K562 (cell line): ENCODE measurements around the gene DISC1. TPM values are rescaled to one million over a fixed set of nuclear protein-coding genes. Genes with fewer than 3 reads are reported as not detected.

Source experiments
- ATAC-seq: fragments of 200-7000 bp; cut with Tn5 transposase; 3 replicates; pipeline ENCODE4 v1.9.1; 2020; ENCODE audit warnings: moderate library complexity
- BruUV-seq: library from RNA; stranded (reverse); fragments of 400-500 nt; replicated peaks from 2 replicates; lab custom pipeline; 2021; lab: Mats Ljungman, UMichigan
- CTCF ChIA-PET: fragments of 300-600 bp; formaldehyde crosslinking; extraction: SDS; loops from one replicate; lab custom pipeline; 2021; ENCODE audit warnings: low intra/inter-chr PET ratio; lab: Yijun Ruan, JAX
- POLR2A ChIA-PET: fragments of 300-600, 350-650 bp; sonication (Branson Sonifier 250); formaldehyde crosslinking; extraction: SDS; loops from one replicate; lab custom pipeline; 2021; ENCODE audit warnings: antibody characterized with exemption, inconsistent platforms; lab: Yijun Ruan, JAX
- DNase-seq, 4 experiments: peaks; one replicate each; pipeline versions ENCODE4 v3.0.0 to v3.0.0-alpha.2; 2011 to 2018; ENCODE audit warnings: low spot score in 3 of 4, mixed read lengths in 3 of 4; ENCODE audit errors: extremely low read depth in 1 of 4
- FAIRE-seq: peaks from 2 replicates; lab custom pipeline; 2011; peaks lifted over from hg19 to GRCh38; lab: Jason Lieb, UNC
- H2AFZ ChIP-seq: 2 replicates; pipeline ENCODE4 v1.6.0; 2011; ENCODE audit warnings: low read depth, low read length, control low read depth, inconsistent platforms
- H3K27ac ChIP-seq: fragments of 200-600 bp; 3 replicates; pipeline ENCODE4 v1.8.0; 2011; ENCODE audit warnings: low read depth, mild to moderate bottlenecking, control low read depth, inconsistent platforms, low read length, moderate library complexity, mixed read lengths; ENCODE audit errors: extremely low read depth
- H3K27me3 ChIP-seq, 2 experiments: fragments of 300-600 bp in 1 of 2; 2 replicates in 1 of 2; 3 replicates in 1 of 2; pipeline versions ENCODE4 v1.6.0 to v1.8.0; 2011; ENCODE audit warnings: inconsistent platforms in 2 of 2, low read length in 2 of 2, mild to moderate bottlenecking in 1 of 2, mixed read lengths in 1 of 2, moderate library complexity in 1 of 2; ENCODE audit not compliant: control insufficient read depth in 2 of 2, insufficient read depth in 2 of 2
- H3K36me3 ChIP-seq: fragments of 300-600 bp; 3 replicates; pipeline ENCODE4 v1.8.0; 2011; ENCODE audit warnings: mild to moderate bottlenecking, low read length, inconsistent platforms; ENCODE audit not compliant: control insufficient read depth, insufficient read depth
- H3K4me1 ChIP-seq, 2 experiments: fragments of 200-600 bp in 1 of 2; replicated peaks in 1 of 2; 2 replicates in 1 of 2; 3 replicates in 1 of 2; pipeline versions ENCODE4 v1.5.1 to v1.8.0; 2011; ENCODE audit warnings: inconsistent platforms in 2 of 2, low read length in 2 of 2, mild to moderate bottlenecking in 1 of 2, mixed read lengths in 1 of 2, moderate library complexity in 1 of 2; ENCODE audit not compliant: control insufficient read depth in 2 of 2, insufficient read depth in 2 of 2
- H3K4me2 ChIP-seq: 2 replicates; pipeline ENCODE4 v1.6.1; 2011; ENCODE audit warnings: low read length, control low read depth, inconsistent platforms, mixed read lengths; ENCODE audit not compliant: insufficient read depth
- H3K4me3 ChIP-seq: fragments of 200-600 bp; sonication (generic), shearing (Covaris generic); 2 replicates; pipeline ENCODE4 v1.5.1; 2016; ENCODE audit warnings: control low read depth, inconsistent platforms
- H3K79me2 ChIP-seq: fragments of 200-600 bp; 3 replicates; pipeline ENCODE4 v1.8.0; 2011; ENCODE audit warnings: low read length, inconsistent platforms; ENCODE audit not compliant: control insufficient read depth, insufficient read depth
- H3K9ac ChIP-seq, 2 experiments: 2 replicates each; pipeline versions ENCODE4 v1.6.0 to v1.6.1; 2011; ENCODE audit warnings: low read depth in 2 of 2, low read length in 2 of 2, control low read depth in 1 of 2, inconsistent platforms in 1 of 2, mild to moderate bottlenecking in 1 of 2, mixed read lengths in 1 of 2; ENCODE audit not compliant: insufficient read depth in 1 of 2
- H3K9me1 ChIP-seq: one replicate; pipeline ENCODE4 v1.6.0; 2011; ENCODE audit warnings: inconsistent platforms, mild to moderate bottlenecking, low read length, moderate library complexity; ENCODE audit not compliant: control insufficient read depth, insufficient read depth
- H3K9me3 ChIP-seq: replicated peaks from 2 replicates; pipeline ENCODE4 v1.5.1; 2011; ENCODE audit warnings: low read depth, low read length, inconsistent platforms; ENCODE audit not compliant: control insufficient read depth, insufficient read depth
- H4K20me1 ChIP-seq: replicated peaks from 2 replicates; pipeline ENCODE4 v1.6.1; 2011; ENCODE audit warnings: low read length, inconsistent platforms, mixed read lengths; ENCODE audit not compliant: control insufficient read depth, insufficient read depth
- BRF2 ChIP-seq: IDR thresholded peaks from 3 replicates; pipeline ENCODE4 v1.6.1; 2011; ENCODE audit warnings: borderline replicate concordance, mild to moderate bottlenecking; ENCODE audit not compliant: insufficient read length, insufficient read depth
- CHCHD3 ChIP-seq: fragments of 250-450 bp; sonication (Bioruptor Pico); IDR thresholded peaks from 2 replicates; pipeline ENCODE4 v2.1.2; 2022; ENCODE audit warnings: mild to moderate bottlenecking
- ZBTB9 ChIP-seq: fragments of 450-650 bp; formaldehyde crosslinking; IDR thresholded peaks from 2 replicates; pipeline ENCODE4 v1.4.0; 2020; ENCODE audit warnings: mild to moderate bottlenecking, moderate library complexity
- ZNF239 ChIP-seq: fragments of 250-450 bp; sonication (Bioruptor Pico); IDR thresholded peaks from 2 replicates; pipeline ENCODE4 v1.4.0; 2020; ENCODE audit warnings: mild to moderate bottlenecking
- WGBS: fragments of 100-300 bp; shearing (Covaris generic); methylation state at CpG from one replicate; pipeline ENCODE4 v1.1.6; 2016; ENCODE audit warnings: low coverage, mixed read lengths; ENCODE audit not compliant: insufficient coverage; ENCODE audit errors: missing lambda C conversion rate; 5-methylcytosine and 5-hydroxymethylcytosine counted together
- in situ Hi-C: fragments of 300-500 bp; cut with MboI; formaldehyde crosslinking; loops from 4 replicates; pipeline ENCODE4 v1.15.0; 2018; ENCODE audit warnings: inconsistent platforms, mixed read lengths
- intact Hi-C: fragments of 100-400 bp; cut with micrococcal nuclease; formaldehyde crosslinking; loops from 2 replicates; pipeline ENCODE4 v1.14.2; 2022
- polyA plus RNA-seq, 8 experiments: library from polyadenylated mRNA; depleted of rRNA in 4 of 8; stranded (reverse) in 5 of 8; unstranded in 3 of 8; fragments of >200 nt; fragmentation: Nextera tagmentation in 2 of 8; fragmentation: Illumina TruSeq in 1 of 8; extraction: Ambion mirVana in 2 of 8; extraction: Trizol in 1 of 8; gene quantifications; 2 replicates each; pipeline versions ENCODE4 v1.2.1 to v1.2.3, GENCODE V29; 2011 to 2014; ENCODE audit warnings: inconsistent platforms in 1 of 8, missing spikeins in 1 of 8
- total RNA-seq, 7 experiments: library from RNA; depleted of rRNA in 6 of 7; stranded (reverse); fragments of >200 nt in 6 of 7; fragmentation: Illumina TruSeq in 2 of 7; extraction: Trizol in 2 of 7; gene quantifications; 2 replicates each; pipeline versions ENCODE4 v1.2.1 to v1.2.3, GENCODE V29; 2011 to 2021; ENCODE audit warnings: low replicate concordance in 1 of 7

The DISC1 gene
- total and polyA plus RNA-seq, 9 of the 15 experiments (the other 6 are each of a cell fraction or from before 2014, with no cell fraction given): 0.01 to 0.11 (median 0.08) TPM; not detected in 1

GRCh38 chr1:232017759-232018158 is 391.2 kb downstream of the DISC1 start:
- BruUV-seq: no TSS peak
- Histone ChIP-seq H3K4me2 (no peak overlapping the region), H3K4me3 (no peak overlapping the region), H4K20me1 (no peaks in the 10 kb centered on the region), H3K4me1 (no peaks in the 10 kb centered on the region), H3K27ac (no peak overlapping the region), H3K36me3 (no peaks in the 10 kb centered on the region), H3K9me3 (no peaks in the 10 kb centered on the region), H3K9me1 (no peaks in the 10 kb centered on the region), H3K79me2 (no peaks in the 10 kb centered on the region), H3K9ac (no peak overlapping the region), H2AFZ (no peak overlapping the region), H3K27me3 (no peaks in the 10 kb centered on the region)
- no peak for FAIRE-seq
- 0% methylated on average over 1 of the region's 1 CpG for WGBS
- no peak for DNase-seq
- ATAC-seq: no peak
- ChIA-PET POLR2A (interaction anchor here (0.6 kb wide), 1 partner anchor 500 kb away, joined by 3 read pairs; no protein-coding TSS in a partner anchor), CTCF (no interaction called here)
- intact Hi-C loops: no loop called here
- TF ChIP-seq CHCHD3 (CRISPR knock-in tag): no peak
- TF ChIP-seq ZNF239 (CRISPR knock-in tag): no peak
- TF ChIP-seq BRF2: no peak
- no peak for TF ChIP-seq ZBTB9 (CRISPR knock-in tag)
- in situ Hi-C loops: no loop called here
